DND-41 (cell line): Measurements from ENCODE around the gene GPR176.

Experiments used
- CTCF ChIP-seq: IDR thresholded peaks from 2 replicates; pipeline ENCODE4 v1.5.1; 2012; ENCODE audit warnings: borderline replicate concordance, low read length, moderate library complexity, mild to moderate bottlenecking; ENCODE audit not compliant: poor library complexity, severe bottlenecking; ENCODE audit errors: extremely low read depth
- EZH2 ChIP-seq: IDR thresholded peaks from 3 replicates; pipeline ENCODE4 v1.6.1; 2012; ENCODE audit warnings: borderline replicate concordance, low read depth, mild to moderate bottlenecking, moderate library complexity, low read length, inconsistent platforms; ENCODE audit not compliant: severe bottlenecking

GRCh38 chr15:39907216-39907615 is 12.8 kb downstream of the GPR176 start:
- TF ChIP-seq CTCF (no peak), EZH2 (no peak)
